Measurements from ENCODE around the gene RBFOX1. TPM values are rescaled to one million over a fixed set of nuclear protein-coding genes. Genes with fewer than 3 reads are reported as not detected.

RBFOX1 gene
- polyA plus RNA-seq, 1 of the 3 experiments (the other 2 are of a cell fraction): not detected

GRCh38 chr16:7534749-7535148, 202.1 kb downstream of the RBFOX1 start:
- Histone ChIP-seq H3K27me3 (ENCODE audit: insufficient read depth) (no peaks in the 10 kb centered on the region), H3K79me2 (ENCODE audit: insufficient read depth) (no peaks in the 10 kb centered on the region), H3K4me1 (ENCODE audit: control insufficient read depth in 1 of 2, insufficient read depth in 2 of 2, low read depth in 1 of 2, low read length in 1 of 2) (no peaks in the 10 kb centered on the region), H3K9ac (no peak overlapping the region), H4K20me1 (ENCODE audit: insufficient read depth) (no peaks in the 10 kb centered on the region), H3K27ac (ENCODE audit: low read depth in 2 of 2, low read length in 1 of 2) (no peak overlapping the region), H3K9me2 (no peaks in the 10 kb centered on the region), H3K4me3 (ENCODE audit: low read depth in 2 of 2, low read length in 1 of 2) (no peak overlapping the region), H2AFZ (ENCODE audit: low read depth) (no peak overlapping the region), H3K4me2 (no peak overlapping the region), H3F3A (replicated peaks; ENCODE audit: insufficient read depth) (no peaks in the 10 kb centered on the region), H3K9me3 (no peaks in the 10 kb centered on the region), H3K36me3 (replicated peaks in 1 of 2; ENCODE audit: control insufficient read depth in 1 of 2, insufficient read depth in 2 of 2, low read length in 1 of 2) (no peaks in the 10 kb centered on the region)
- no peak for DNase-seq
- TF ChIP-seq TCF12 (IDR thresholded peaks at IDR 0.05): no peak
- no peak for TF ChIP-seq MAX (IDR thresholded peaks at IDR 0.05; ENCODE audit: low read depth)
- TF ChIP-seq NFIC (IDR thresholded peaks at IDR 0.05; ENCODE audit: borderline replicate concordance): no peak
- no peak for TF ChIP-seq TEAD4 (IDR thresholded peaks at IDR 0.05; ENCODE audit: borderline replicate concordance, insufficient read depth)
- no peak for TF ChIP-seq TAF1 (IDR thresholded peaks at IDR 0.05; ENCODE audit: borderline replicate concordance, low read depth, low read length)
- no peak for TF ChIP-seq GATA2 (CRISPR knock-in tag; IDR thresholded peaks at IDR 0.05)
- no peak for TF ChIP-seq ZBTB33 (IDR thresholded peaks at IDR 0.05; ENCODE audit: borderline replicate concordance, low read depth)
- TF ChIP-seq USF1 (IDR thresholded peaks at IDR 0.05; ENCODE audit: borderline replicate concordance, low read depth): no peak
- no peak for TF ChIP-seq USF2 (IDR thresholded peaks at IDR 0.05; ENCODE audit: borderline replicate concordance, low read depth, low read length)
- TF ChIP-seq FOXJ3 (CRISPR knock-in tag; IDR thresholded peaks at IDR 0.05): no peak
- TF ChIP-seq MEF2A (IDR thresholded peaks at IDR 0.05; ENCODE audit: borderline replicate concordance, low read depth): no peak
- no peak for TF ChIP-seq JUND (IDR thresholded peaks at IDR 0.05)
- no peak for TF ChIP-seq YY1 (IDR thresholded peaks at IDR 0.05; ENCODE audit: low read depth)
- TF ChIP-seq FOSL2 (IDR thresholded peaks at IDR 0.05; ENCODE audit: borderline replicate concordance, low read depth): no peak
- TF ChIP-seq RFX5 (IDR thresholded peaks at IDR 0.05; ENCODE audit: low read length): no peak
- POLR2A ChIA-PET: no interaction called here
- WGBS (ENCODE audit: low lambda C conversion rate): 32% methylated on average over 7 of the region's 7 CpGs
- CTCF ChIA-PET: no interaction called here

GRCh38 chr16:7541026-7541425, 208.4 kb downstream of the RBFOX1 start:
- CTCF ChIA-PET: no interaction called here
- no peak overlapping the region for H3K4me2 ChIP-seq
- H3K9me2 ChIP-seq: no peaks in the 10 kb centered on the region
- H3K27ac ChIP-seq (ENCODE audit: low read depth in 2 of 2, low read length in 1 of 2): no peak overlapping the region
- POLR2A ChIA-PET: no interaction called here
- H3K9me3 ChIP-seq: no peaks in the 10 kb centered on the region
- no peaks in the 10 kb centered on the region for H3K36me3 ChIP-seq (replicated peaks in 1 of 2; ENCODE audit: control insufficient read depth in 1 of 2, insufficient read depth in 2 of 2, low read length in 1 of 2)
- H3K27me3 ChIP-seq (ENCODE audit: insufficient read depth): no peaks in the 10 kb centered on the region
- no peaks in the 10 kb centered on the region for H3K4me1 ChIP-seq (ENCODE audit: control insufficient read depth in 1 of 2, insufficient read depth in 2 of 2, low read depth in 1 of 2, low read length in 1 of 2)
- no peak overlapping the region for H3K9ac ChIP-seq
- H4K20me1 ChIP-seq (ENCODE audit: insufficient read depth): no peaks in the 10 kb centered on the region
- no peak overlapping the region for H3K4me3 ChIP-seq (ENCODE audit: low read depth in 2 of 2, low read length in 1 of 2)
- no peak for DNase-seq
- H3F3A ChIP-seq (replicated peaks; ENCODE audit: insufficient read depth): no peaks in the 10 kb centered on the region
- H3K79me2 ChIP-seq (ENCODE audit: insufficient read depth): no peaks in the 10 kb centered on the region
- H2AFZ ChIP-seq (ENCODE audit: low read depth): no peak overlapping the region
- WGBS (ENCODE audit: low lambda C conversion rate): 0% methylated on average over 3 of the region's 3 CpGs
- no peak for TF ChIP-seq EP300 (IDR thresholded peaks at IDR 0.05; ENCODE audit: borderline replicate concordance in 1 of 2, low read depth in 1 of 2, low read length in 1 of 2)
- TF ChIP-seq SIN3A (IDR thresholded peaks at IDR 0.05; ENCODE audit: borderline replicate concordance, low read depth, low read length): no peak
- TF ChIP-seq FOSL2 (IDR thresholded peaks at IDR 0.05; ENCODE audit: borderline replicate concordance, low read depth): no peak
- no peak for TF ChIP-seq GABPA (IDR thresholded peaks at IDR 0.05; ENCODE audit: low read depth)
- TF ChIP-seq MXI1 (IDR thresholded peaks at IDR 0.05; ENCODE audit: low read depth, low read length): no peak
- TF ChIP-seq USF2 (IDR thresholded peaks at IDR 0.05; ENCODE audit: borderline replicate concordance, low read depth, low read length): no peak
- no peak for TF ChIP-seq ELF1 (IDR thresholded peaks at IDR 0.05)
- TF ChIP-seq FOXM1 (IDR thresholded peaks at IDR 0.05; ENCODE audit: low read depth): no peak
- no peak for TF ChIP-seq CTCF (IDR thresholded peaks at IDR 0.05)
- TF ChIP-seq NFIC (IDR thresholded peaks at IDR 0.05; ENCODE audit: borderline replicate concordance): no peak
- no peak for TF ChIP-seq EZH2phosphoT487 (IDR thresholded peaks at IDR 0.05; ENCODE audit: borderline replicate concordance, low read depth)
- TF ChIP-seq YY1 (IDR thresholded peaks at IDR 0.05; ENCODE audit: low read depth): no peak

Measured in SK-N-SH (cell line).